ENCODE measurements around the gene RNF14.

RNF14 gene

GRCh38 chr5:141923448-141924313 is 45.2 kb upstream of the RNF14 start, which contains the start of gene DELE1:
TSS of gene DELE1 (plus strand) at chr5:141923871. CDS start at chr5:141923942, 71 bp downstream.
- H3K4me3 ChIP-seq (ENCODE audit: low read depth, low read length) = peak within 1 kb of the TSS; percentile 94
- peaks cover 24 to 38% of the 10 kb centered on the region in 2 experiments for H3K36me3 ChIP-seq (ENCODE audit: control insufficient read depth in 2 of 2, insufficient read depth in 1 of 2, low read length in 2 of 2)
- H3K9me3 ChIP-seq (ENCODE audit: control insufficient read depth, insufficient read depth, low read depth, low read length) = no peaks in the 10 kb centered on the region
- H3K4me1 ChIP-seq (ENCODE audit: control insufficient read depth, insufficient read depth, low read length) = no peaks in the 10 kb centered on the region
- ChIA-PET CTCF (interaction anchor here (0.5 to 1.9 kb wide), 13 partner anchors 21 to 367 kb away, joined by 3 to 15 read pairs (median 4); partner anchors contain the start of genes PCDH1 and RNF14), POLR2A (interaction anchor here (0.6 to 1.8 kb wide), 28 partner anchors 8 to 305 kb away, joined by 3 to 19 read pairs (median 4); partner anchors contain the start of genes ARAP3, DIAPH1, HDAC3 and PCDH1)
- H3K27ac ChIP-seq (ENCODE audit: extremely low read depth, low read depth, low read length) = peak within 1 kb of the TSS; percentile 80
- TF ChIP-seq, protein P1, sequence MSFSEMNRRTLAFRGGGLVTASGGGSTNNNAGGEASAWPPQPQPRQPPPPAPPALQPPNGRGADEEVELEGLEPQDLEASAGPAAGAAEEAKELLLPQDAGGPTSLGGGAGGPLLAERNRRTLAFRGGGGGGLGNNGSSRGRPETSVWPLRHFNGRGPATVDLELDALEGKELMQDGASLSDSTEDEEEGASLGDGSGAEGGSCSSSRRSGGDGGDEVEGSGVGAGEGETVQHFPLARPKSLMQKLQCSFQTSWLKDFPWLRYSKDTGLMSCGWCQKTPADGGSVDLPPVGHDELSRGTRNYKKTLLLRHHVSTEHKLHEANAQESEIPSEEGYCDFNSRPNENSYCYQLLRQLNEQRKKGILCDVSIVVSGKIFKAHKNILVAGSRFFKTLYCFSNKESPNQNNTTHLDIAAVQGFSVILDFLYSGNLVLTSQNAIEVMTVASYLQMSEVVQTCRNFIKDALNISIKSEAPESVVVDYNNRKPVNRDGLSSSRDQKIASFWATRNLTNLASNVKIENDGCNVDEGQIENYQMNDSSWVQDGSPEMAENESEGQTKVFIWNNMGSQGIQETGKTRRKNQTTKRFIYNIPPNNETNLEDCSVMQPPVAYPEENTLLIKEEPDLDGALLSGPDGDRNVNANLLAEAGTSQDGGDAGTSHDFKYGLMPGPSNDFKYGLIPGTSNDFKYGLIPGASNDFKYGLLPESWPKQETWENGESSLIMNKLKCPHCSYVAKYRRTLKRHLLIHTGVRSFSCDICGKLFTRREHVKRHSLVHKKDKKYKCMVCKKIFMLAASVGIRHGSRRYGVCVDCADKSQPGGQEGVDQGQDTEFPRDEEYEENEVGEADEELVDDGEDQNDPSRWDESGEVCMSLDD (tag by site-specific recombination; IDR thresholded peaks at IDR 0.05) = peak; percentile 53; the same call in 1 of the 2 replicates
- TF ChIP-seq PRDM2 (tag by site-specific recombination; IDR thresholded peaks at IDR 0.05; ENCODE audit: borderline replicate concordance) (no peak), ZIC2 (tag by site-specific recombination; IDR thresholded peaks at IDR 0.05) (peak; percentile 73), ZNF518A (tag by site-specific recombination; conservative IDR thresholded peaks at IDR 0.05; ENCODE audit: low read depth) (peak; percentile 83), ZNF76 (tag by site-specific recombination; IDR thresholded peaks at IDR 0.05; ENCODE audit: borderline replicate concordance, low read depth) (peak; percentile 82), ZNF280D (tag by site-specific recombination; IDR thresholded peaks at IDR 0.05) (no peak), ZNF677 (tag by site-specific recombination; IDR thresholded peaks at IDR 0.05) (no peak), SP7 (tag by site-specific recombination; IDR thresholded peaks at IDR 0.05) (peak; percentile 78), ZFHX2 (tag by site-specific recombination; conservative IDR thresholded peaks at IDR 0.05) (peak; percentile 87)
- TF ChIP-seq, protein P2, sequence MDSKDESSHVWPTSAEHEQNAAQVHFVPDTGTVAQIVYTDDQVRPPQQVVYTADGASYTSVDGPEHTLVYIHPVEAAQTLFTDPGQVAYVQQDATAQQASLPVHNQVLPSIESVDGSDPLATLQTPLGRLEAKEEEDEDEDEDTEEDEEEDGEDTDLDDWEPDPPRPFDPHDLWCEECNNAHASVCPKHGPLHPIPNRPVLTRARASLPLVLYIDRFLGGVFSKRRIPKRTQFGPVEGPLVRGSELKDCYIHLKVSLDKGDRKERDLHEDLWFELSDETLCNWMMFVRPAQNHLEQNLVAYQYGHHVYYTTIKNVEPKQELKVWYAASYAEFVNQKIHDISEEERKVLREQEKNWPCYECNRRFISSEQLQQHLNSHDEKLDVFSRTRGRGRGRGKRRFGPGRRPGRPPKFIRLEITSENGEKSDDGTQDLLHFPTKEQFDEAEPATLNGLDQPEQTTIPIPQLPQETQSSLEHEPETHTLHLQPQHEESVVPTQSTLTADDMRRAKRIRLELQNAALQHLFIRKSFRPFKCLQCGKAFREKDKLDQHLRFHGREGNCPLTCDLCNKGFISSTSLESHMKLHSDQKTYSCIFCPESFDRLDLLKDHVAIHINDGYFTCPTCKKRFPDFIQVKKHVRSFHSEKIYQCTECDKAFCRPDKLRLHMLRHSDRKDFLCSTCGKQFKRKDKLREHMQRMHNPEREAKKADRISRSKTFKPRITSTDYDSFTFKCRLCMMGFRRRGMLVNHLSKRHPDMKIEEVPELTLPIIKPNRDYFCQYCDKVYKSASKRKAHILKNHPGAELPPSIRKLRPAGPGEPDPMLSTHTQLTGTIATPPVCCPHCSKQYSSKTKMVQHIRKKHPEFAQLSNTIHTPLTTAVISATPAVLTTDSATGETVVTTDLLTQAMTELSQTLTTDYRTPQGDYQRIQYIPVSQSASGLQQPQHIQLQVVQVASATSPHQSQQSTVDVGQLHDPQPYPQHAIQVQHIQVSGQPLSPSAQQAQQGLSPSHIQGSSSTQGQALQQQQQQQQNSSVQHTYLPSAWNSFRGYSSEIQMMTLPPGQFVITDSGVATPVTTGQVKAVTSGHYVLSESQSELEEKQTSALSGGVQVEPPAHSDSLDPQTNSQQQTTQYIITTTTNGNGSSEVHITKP (tag by site-specific recombination; IDR thresholded peaks at IDR 0.05) = peak; percentile 87

Measured in HEK293 (cell line).